Measurements from ENCODE around the gene PRKD1. TPM values are rescaled to one million over a fixed set of nuclear protein-coding genes. Genes with fewer than 3 reads are reported as not detected.

Gene PRKD1
- total and polyA plus RNA-seq, 2 donors (not counting 1 experiment from before 2014, with no cell fraction given), result 20.1 to 26.2 TPM

DNA sequence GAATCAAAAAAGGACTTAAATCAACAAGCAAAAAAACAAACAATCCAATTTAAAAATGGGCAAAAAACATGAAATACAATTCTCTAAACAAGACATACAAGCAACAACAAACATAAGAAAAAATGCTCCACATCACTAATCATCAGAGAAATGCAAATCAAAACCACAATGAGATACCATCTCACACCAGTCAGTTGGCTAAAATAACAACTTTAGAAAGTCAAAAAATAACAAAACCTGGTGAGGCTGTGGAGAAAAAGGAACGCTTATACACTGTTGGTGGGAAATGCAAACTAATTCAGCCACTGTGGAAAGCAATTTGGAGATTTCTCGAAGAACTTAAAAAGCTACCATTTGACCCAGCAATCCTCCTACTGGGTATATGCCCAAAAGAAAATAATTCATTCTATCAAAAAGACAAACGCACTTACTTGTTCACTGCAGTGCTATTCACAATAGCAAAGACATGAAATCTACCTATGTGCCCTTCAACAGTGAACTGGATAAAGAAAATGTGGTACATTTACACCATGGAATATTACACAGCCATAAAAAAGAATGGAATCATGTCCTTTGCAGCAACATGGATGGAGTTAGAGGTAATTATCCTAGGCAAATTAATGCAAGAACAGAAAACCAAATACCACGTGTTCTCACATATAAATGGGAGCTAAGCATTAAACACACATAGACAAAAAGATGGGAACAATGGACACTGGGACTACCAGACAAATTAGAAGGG is 26.9 kb downstream of the PRKD1 start:
- Histone ChIP-seq H3K9me3 (ENCODE audit: control insufficient read depth, insufficient read depth, low read depth, low read length) (no peaks in the 10 kb centered on the region), H3K79me2 (ENCODE audit: control insufficient read depth, insufficient read depth, low read length) (peaks cover 8% of the 10 kb centered on the region), H4K20me1 (ENCODE audit: control insufficient read depth, extremely low read depth, insufficient read depth, low read length) (no peaks in the 10 kb centered on the region)

DNA sequence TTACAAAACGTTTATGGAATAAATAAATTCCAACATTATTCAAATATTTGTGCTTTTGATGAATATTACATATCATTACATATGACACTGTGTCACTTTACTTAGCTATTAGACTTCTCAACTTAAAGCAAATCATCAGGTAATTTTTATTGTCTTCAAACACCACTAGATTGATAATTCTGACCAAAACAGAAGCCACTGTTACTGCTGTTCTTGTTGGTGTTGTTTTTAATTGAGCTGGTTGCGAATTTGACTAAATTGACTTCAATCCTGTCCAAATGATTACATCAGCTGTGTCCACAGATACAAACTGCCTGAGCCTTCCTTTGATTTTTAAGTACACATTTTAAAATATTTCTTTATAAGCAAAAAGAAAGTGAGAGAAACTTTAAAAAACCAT is 29.2 kb downstream of the PRKD1 start:
- no peaks in the 10 kb centered on the region for H3K9me3 ChIP-seq (ENCODE audit: control insufficient read depth, insufficient read depth, low read depth, low read length)
- peaks cover 6% of the 10 kb centered on the region for H3K79me2 ChIP-seq (ENCODE audit: control insufficient read depth, insufficient read depth, low read length)

More for the DNA sequence above, 26.9 kb downstream of the PRKD1 start:
- peak in 1 of 2 donors; percentile 28 for DNase-seq (ENCODE audit: low read depth in 2 of 2)
- Histone ChIP-seq H3K9ac (ENCODE audit: insufficient read depth, low read length) (no peak overlapping the region), H3K27ac (ENCODE audit: insufficient read depth, low read length) (no peak overlapping the region), H3K4me1 (ENCODE audit: control insufficient read depth, extremely low read depth, insufficient read depth, low read length) (no peaks in the 10 kb centered on the region), H2AFZ (ENCODE audit: low read length) (no peak overlapping the region), H3K36me3 (ENCODE audit: control insufficient read depth, insufficient read depth, low read length) (no peaks in the 10 kb centered on the region), H3K4me2 (ENCODE audit: extremely low read depth, insufficient read depth, low read length) (no peak overlapping the region), H3K27me3 (ENCODE audit: control insufficient read depth, insufficient read depth, low read length) (no peaks in the 10 kb centered on the region), H3K4me3 (replicated peaks in 1 of 4; ENCODE audit: control extremely low read depth in 1 of 4, insufficient read depth in 1 of 4, low read depth in 3 of 4, low read length in 4 of 4) (no peak overlapping the region)
- TF ChIP-seq, protein P1, sequence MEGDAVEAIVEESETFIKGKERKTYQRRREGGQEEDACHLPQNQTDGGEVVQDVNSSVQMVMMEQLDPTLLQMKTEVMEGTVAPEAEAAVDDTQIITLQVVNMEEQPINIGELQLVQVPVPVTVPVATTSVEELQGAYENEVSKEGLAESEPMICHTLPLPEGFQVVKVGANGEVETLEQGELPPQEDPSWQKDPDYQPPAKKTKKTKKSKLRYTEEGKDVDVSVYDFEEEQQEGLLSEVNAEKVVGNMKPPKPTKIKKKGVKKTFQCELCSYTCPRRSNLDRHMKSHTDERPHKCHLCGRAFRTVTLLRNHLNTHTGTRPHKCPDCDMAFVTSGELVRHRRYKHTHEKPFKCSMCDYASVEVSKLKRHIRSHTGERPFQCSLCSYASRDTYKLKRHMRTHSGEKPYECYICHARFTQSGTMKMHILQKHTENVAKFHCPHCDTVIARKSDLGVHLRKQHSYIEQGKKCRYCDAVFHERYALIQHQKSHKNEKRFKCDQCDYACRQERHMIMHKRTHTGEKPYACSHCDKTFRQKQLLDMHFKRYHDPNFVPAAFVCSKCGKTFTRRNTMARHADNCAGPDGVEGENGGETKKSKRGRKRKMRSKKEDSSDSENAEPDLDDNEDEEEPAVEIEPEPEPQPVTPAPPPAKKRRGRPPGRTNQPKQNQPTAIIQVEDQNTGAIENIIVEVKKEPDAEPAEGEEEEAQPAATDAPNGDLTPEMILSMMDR (conservative IDR thresholded peaks at IDR 0.05 in 1 of 2, IDR thresholded peaks at IDR 0.05 in 1 of 2; ENCODE audit: low read depth in 1 of 2, low read length in 2 of 2), result no peak
- no peak for TF ChIP-seq EZH2 (IDR thresholded peaks at IDR 0.05; ENCODE audit: low read length, missing control alignments)

DNA sequence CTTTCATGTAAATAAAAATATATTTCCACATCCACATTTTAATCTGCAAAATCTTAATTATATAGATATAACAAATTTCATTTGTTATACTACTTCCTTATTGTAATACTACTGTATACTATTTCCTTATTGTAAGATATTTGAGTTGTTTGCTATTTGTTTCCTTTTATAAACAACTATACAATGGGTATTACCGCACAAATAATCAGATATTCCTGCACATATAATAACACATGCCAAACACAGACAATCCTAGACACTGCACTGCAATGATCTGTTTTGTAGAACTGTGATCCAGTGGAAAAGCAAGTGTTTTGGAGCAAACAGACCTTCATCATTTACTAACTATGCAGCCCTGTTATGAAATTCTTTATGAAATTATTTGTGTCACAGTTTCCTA is 30.5 kb downstream of the PRKD1 start:
- no peaks in the 10 kb centered on the region for H3K36me3 ChIP-seq (ENCODE audit: control insufficient read depth, insufficient read depth, low read length)
- no peaks in the 10 kb centered on the region for H3K9me3 ChIP-seq (ENCODE audit: control insufficient read depth, insufficient read depth, low read depth, low read length)
- DNase-seq (ENCODE audit: low read depth in 2 of 2), result no peak
- no peak overlapping the region for H2AFZ ChIP-seq (ENCODE audit: low read length)
- peaks cover 6% of the 10 kb centered on the region for H3K79me2 ChIP-seq (ENCODE audit: control insufficient read depth, insufficient read depth, low read length)
- TF ChIP-seq, protein P1 (conservative IDR thresholded peaks at IDR 0.05 in 1 of 2, IDR thresholded peaks at IDR 0.05 in 1 of 2; ENCODE audit: low read depth in 1 of 2, low read length in 2 of 2), result no peak
- no peak for TF ChIP-seq EZH2 (IDR thresholded peaks at IDR 0.05; ENCODE audit: low read length, missing control alignments)
- H3K4me3 ChIP-seq (replicated peaks in 1 of 4; ENCODE audit: control extremely low read depth in 1 of 4, insufficient read depth in 1 of 4, low read depth in 3 of 4, low read length in 4 of 4), result no peak overlapping the region
- H3K4me2 ChIP-seq (ENCODE audit: extremely low read depth, insufficient read depth, low read length), result no peak overlapping the region
- H3K27me3 ChIP-seq (ENCODE audit: control insufficient read depth, insufficient read depth, low read length), result no peaks in the 10 kb centered on the region
- no peak overlapping the region for H3K9ac ChIP-seq (ENCODE audit: insufficient read depth, low read length)
- no peaks in the 10 kb centered on the region for H4K20me1 ChIP-seq (ENCODE audit: control insufficient read depth, extremely low read depth, insufficient read depth, low read length)
- no peaks in the 10 kb centered on the region for H3K4me1 ChIP-seq (ENCODE audit: control insufficient read depth, extremely low read depth, insufficient read depth, low read length)
- H3K27ac ChIP-seq (ENCODE audit: insufficient read depth, low read length), result no peak overlapping the region

More for the DNA sequence above, 29.2 kb downstream of the PRKD1 start:
- no peak for DNase-seq (ENCODE audit: low read depth in 2 of 2)
- Histone ChIP-seq H3K27me3 (ENCODE audit: control insufficient read depth, insufficient read depth, low read length) (no peaks in the 10 kb centered on the region), H3K4me1 (ENCODE audit: control insufficient read depth, extremely low read depth, insufficient read depth, low read length) (no peaks in the 10 kb centered on the region), H3K4me2 (ENCODE audit: extremely low read depth, insufficient read depth, low read length) (no peak overlapping the region), H3K4me3 (replicated peaks in 1 of 4; ENCODE audit: control extremely low read depth in 1 of 4, insufficient read depth in 1 of 4, low read depth in 3 of 4, low read length in 4 of 4) (no peak overlapping the region), H2AFZ (ENCODE audit: low read length) (no peak overlapping the region), H3K9ac (ENCODE audit: insufficient read depth, low read length) (no peak overlapping the region), H4K20me1 (ENCODE audit: control insufficient read depth, extremely low read depth, insufficient read depth, low read length) (no peaks in the 10 kb centered on the region), H3K36me3 (ENCODE audit: control insufficient read depth, insufficient read depth, low read length) (no peaks in the 10 kb centered on the region), H3K27ac (ENCODE audit: insufficient read depth, low read length) (no peak overlapping the region)
- TF ChIP-seq, protein P1 (conservative IDR thresholded peaks at IDR 0.05 in 1 of 2, IDR thresholded peaks at IDR 0.05 in 1 of 2; ENCODE audit: low read depth in 1 of 2, low read length in 2 of 2), result no peak
- TF ChIP-seq EZH2 (IDR thresholded peaks at IDR 0.05; ENCODE audit: low read length, missing control alignments), result no peak
